Measurements from ENCODE around the gene TRPV2. TPM values are rescaled to one million over a fixed set of nuclear protein-coding genes. Genes with fewer than 3 reads are reported as not detected.

The TRPV2 gene
- polyA plus RNA-seq, 2 donors = 2.7 to 2.8 TPM

GRCh38 chr17:16406742-16407674, 8.4 kb upstream of the TRPV2 start:
- Histone ChIP-seq H3K9me3 (ENCODE audit: control insufficient read depth in 2 of 2, insufficient read depth in 1 of 2, low read depth in 1 of 2, low read length in 1 of 2) (no peaks in the 10 kb centered on the region), H3K27me3 (ENCODE audit: control insufficient read depth in 1 of 2, insufficient read depth in 2 of 2, low read length in 2 of 2) (no peaks in the 10 kb centered on the region), H3K4me3 (ENCODE audit: low read depth in 1 of 2, low read length in 2 of 2) (peak overlapping the region; percentile 40 to 49), H3K4me1 (ENCODE audit: control insufficient read depth in 2 of 2, insufficient read depth in 2 of 2, low read length in 1 of 2) (peaks cover 4 to 5% of the 10 kb centered on the region in 2 donors), H3K27ac (ENCODE audit: low read depth in 2 of 2, low read length in 1 of 2) (peak overlapping the region in 1 of 2 donors; percentile 46), H3K36me3 (ENCODE audit: control insufficient read depth in 2 of 2, insufficient read depth in 2 of 2, low read length in 1 of 2) (no peaks in the 10 kb centered on the region)
- WGBS, 2 donors = 6 to 8% methylated on average over 66 to 67 of the region's 67 CpGs

DNA sequence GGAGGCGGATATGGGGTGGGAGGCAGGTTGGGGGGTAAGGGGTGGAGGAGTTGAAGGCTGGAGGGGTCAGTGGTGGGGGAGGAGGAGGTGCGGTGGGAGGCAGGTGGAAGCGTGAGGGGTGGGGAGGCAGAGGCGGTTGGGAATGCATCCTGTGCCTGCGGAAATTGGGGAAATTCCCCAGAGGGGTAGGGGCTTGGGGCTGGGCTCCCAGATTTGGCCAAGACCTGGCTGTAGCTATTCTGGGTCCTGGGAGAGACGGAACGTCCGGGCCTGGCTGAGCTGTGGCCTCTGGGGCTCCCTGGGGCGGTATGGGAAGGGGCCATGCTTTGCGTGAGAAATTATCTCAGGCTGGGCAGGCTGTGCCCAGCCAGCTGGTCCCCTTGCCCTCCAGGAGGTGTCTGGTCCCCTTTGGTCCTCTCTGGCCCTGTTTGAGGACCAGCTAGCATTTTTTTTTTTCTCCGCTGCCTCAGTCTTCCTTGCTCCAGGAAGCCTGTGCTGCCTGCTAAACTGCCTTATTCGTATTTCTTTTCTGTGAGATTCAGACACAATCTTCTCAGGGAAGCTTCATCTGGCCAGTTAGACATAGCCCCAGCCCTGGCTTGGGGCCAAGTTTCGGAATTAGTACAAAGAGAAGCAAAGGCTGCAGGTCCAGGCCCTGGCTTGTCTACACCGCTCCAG, 7.3 kb upstream of the TRPV2 start:
- 17 to 29% methylated on average over 13 to 14 of the region's 14 CpGs for WGBS, 2 donors
- Histone ChIP-seq H3K27ac (ENCODE audit: low read depth in 2 of 2, low read length in 1 of 2) (peak overlapping the region; percentile 6), H3K4me1 (ENCODE audit: control insufficient read depth in 2 of 2, insufficient read depth in 2 of 2, low read length in 1 of 2) (peaks cover 4 to 5% of the 10 kb centered on the region in 2 donors), H3K36me3 (ENCODE audit: control insufficient read depth in 2 of 2, insufficient read depth in 2 of 2, low read length in 1 of 2) (no peaks in the 10 kb centered on the region), H3K9me3 (ENCODE audit: control insufficient read depth in 2 of 2, insufficient read depth in 1 of 2, low read depth in 1 of 2, low read length in 1 of 2) (no peaks in the 10 kb centered on the region), H3K27me3 (ENCODE audit: control insufficient read depth in 1 of 2, insufficient read depth in 2 of 2, low read length in 2 of 2) (no peaks in the 10 kb centered on the region), H3K4me3 (ENCODE audit: low read depth in 1 of 2, low read length in 2 of 2) (no peak overlapping the region)

DNA sequence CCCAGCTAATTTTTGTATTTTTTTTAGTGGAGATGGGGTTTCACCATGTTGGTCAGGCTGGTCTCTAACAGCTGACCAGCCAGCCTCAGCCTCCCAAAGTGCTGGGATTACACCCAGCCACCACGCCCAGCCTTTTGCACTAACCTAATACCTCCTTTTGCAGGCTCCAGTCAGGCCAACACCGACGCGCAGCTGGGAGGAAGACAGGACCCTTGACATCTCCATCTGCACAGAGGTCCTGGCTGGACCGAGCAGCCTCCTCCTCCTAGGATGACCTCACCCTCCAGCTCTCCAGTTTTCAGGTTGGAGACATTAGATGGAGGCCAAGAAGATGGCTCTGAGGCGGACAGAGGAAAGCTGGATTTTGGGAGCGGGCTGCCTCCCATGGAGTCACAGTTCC, 2.0 kb downstream of the TRPV2 start:
- WGBS, 2 donors = 88 to 90% methylated on average over 7 of the region's 7 CpGs
- Histone ChIP-seq H3K27me3 (ENCODE audit: control insufficient read depth in 1 of 2, insufficient read depth in 2 of 2, low read length in 2 of 2) (no peaks in the 10 kb centered on the region), H3K27ac (ENCODE audit: low read depth in 2 of 2, low read length in 1 of 2) (no peak overlapping the region), H3K4me3 (ENCODE audit: low read depth in 1 of 2, low read length in 2 of 2) (no peak overlapping the region), H3K9me3 (ENCODE audit: control insufficient read depth in 2 of 2, insufficient read depth in 1 of 2, low read depth in 1 of 2, low read length in 1 of 2) (no peaks in the 10 kb centered on the region), H3K4me1 (ENCODE audit: control insufficient read depth in 2 of 2, insufficient read depth in 2 of 2, low read length in 1 of 2) (peaks cover 0 to 10% of the 10 kb centered on the region in 2 donors), H3K36me3 (ENCODE audit: control insufficient read depth in 2 of 2, insufficient read depth in 2 of 2, low read length in 1 of 2) (peaks cover 0 to 4% of the 10 kb centered on the region in 2 donors)

GRCh38 chr17:16417896-16418684, 2.7 kb downstream of the TRPV2 start:
- H3K36me3 ChIP-seq (ENCODE audit: control insufficient read depth in 2 of 2, insufficient read depth in 2 of 2, low read length in 1 of 2) = peaks cover 0 to 6% of the 10 kb centered on the region in 2 donors
- WGBS, 2 donors = 72 to 74% methylated on average over 7 of the region's 7 CpGs
- peak overlapping the region; percentile 33 to 59 for H3K27ac ChIP-seq (ENCODE audit: low read depth in 2 of 2, low read length in 1 of 2)
- no peaks in the 10 kb centered on the region for H3K27me3 ChIP-seq (ENCODE audit: control insufficient read depth in 1 of 2, insufficient read depth in 2 of 2, low read length in 2 of 2)
- no peak overlapping the region for H3K4me3 ChIP-seq (ENCODE audit: low read depth in 1 of 2, low read length in 2 of 2)
- peaks cover 0 to 10% of the 10 kb centered on the region in 2 donors for H3K4me1 ChIP-seq (ENCODE audit: control insufficient read depth in 2 of 2, insufficient read depth in 2 of 2, low read length in 1 of 2)
- H3K9me3 ChIP-seq (ENCODE audit: control insufficient read depth in 2 of 2, insufficient read depth in 1 of 2, low read depth in 1 of 2, low read length in 1 of 2) = no peaks in the 10 kb centered on the region

DNA sequence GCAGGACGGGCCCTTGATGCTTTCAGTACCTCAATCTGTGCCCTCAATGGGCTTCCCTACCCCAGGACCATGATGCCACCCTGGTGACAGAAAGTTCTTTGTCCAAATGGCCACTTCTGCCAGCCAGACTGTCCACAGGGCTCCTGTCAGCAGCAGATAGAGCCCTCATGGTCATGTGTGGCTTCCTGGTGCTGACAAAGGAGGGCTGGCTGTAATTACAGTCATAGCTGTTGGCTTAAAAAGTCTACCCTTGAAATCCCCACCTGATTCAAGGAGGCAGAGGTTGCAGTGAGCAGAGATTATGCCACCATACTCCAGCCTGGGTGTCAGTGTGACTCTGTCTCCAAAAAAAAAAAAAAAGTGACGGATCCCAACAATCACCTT, 3.3 kb downstream of the TRPV2 start:
- H3K4me1 ChIP-seq (ENCODE audit: control insufficient read depth in 2 of 2, insufficient read depth in 2 of 2, low read length in 1 of 2) = peaks cover 0 to 10% of the 10 kb centered on the region in 2 donors
- no peak overlapping the region for H3K4me3 ChIP-seq (ENCODE audit: low read depth in 1 of 2, low read length in 2 of 2)
- no peaks in the 10 kb centered on the region for H3K9me3 ChIP-seq (ENCODE audit: control insufficient read depth in 2 of 2, insufficient read depth in 1 of 2, low read depth in 1 of 2, low read length in 1 of 2)
- H3K27ac ChIP-seq (ENCODE audit: low read depth in 2 of 2, low read length in 1 of 2) = peak overlapping the region; percentile 37 to 59
- no peaks in the 10 kb centered on the region for H3K27me3 ChIP-seq (ENCODE audit: control insufficient read depth in 1 of 2, insufficient read depth in 2 of 2, low read length in 2 of 2)
- WGBS, 2 donors = 43 to 72% methylated on average over 2 of the region's 2 CpGs
- peaks cover 0 to 6% of the 10 kb centered on the region in 2 donors for H3K36me3 ChIP-seq (ENCODE audit: control insufficient read depth in 2 of 2, insufficient read depth in 2 of 2, low read length in 1 of 2)

GRCh38 chr17:16419074-16419928, 3.9 kb downstream of the TRPV2 start:
- Histone ChIP-seq H3K36me3 (ENCODE audit: control insufficient read depth in 2 of 2, insufficient read depth in 2 of 2, low read length in 1 of 2) (peaks cover 0 to 6% of the 10 kb centered on the region in 2 donors), H3K4me1 (ENCODE audit: control insufficient read depth in 2 of 2, insufficient read depth in 2 of 2, low read length in 1 of 2) (peaks cover 0 to 10% of the 10 kb centered on the region in 2 donors), H3K4me3 (ENCODE audit: low read depth in 1 of 2, low read length in 2 of 2) (no peak overlapping the region), H3K27ac (ENCODE audit: low read depth in 2 of 2, low read length in 1 of 2) (peak overlapping the region; percentile 66 to 75), H3K27me3 (ENCODE audit: control insufficient read depth in 1 of 2, insufficient read depth in 2 of 2, low read length in 2 of 2) (no peaks in the 10 kb centered on the region), H3K9me3 (ENCODE audit: control insufficient read depth in 2 of 2, insufficient read depth in 1 of 2, low read depth in 1 of 2, low read length in 1 of 2) (no peaks in the 10 kb centered on the region)
- 45 to 52% methylated on average over 8 of the region's 8 CpGs for WGBS, 2 donors

GRCh38 chr17:16419929-16420271, 4.5 kb downstream of the TRPV2 start:
- Histone ChIP-seq H3K4me3 (ENCODE audit: low read depth in 1 of 2, low read length in 2 of 2) (no peak overlapping the region), H3K27ac (ENCODE audit: low read depth in 2 of 2, low read length in 1 of 2) (peak overlapping the region; percentile 66 to 75), H3K27me3 (ENCODE audit: control insufficient read depth in 1 of 2, insufficient read depth in 2 of 2, low read length in 2 of 2) (no peaks in the 10 kb centered on the region), H3K9me3 (ENCODE audit: control insufficient read depth in 2 of 2, insufficient read depth in 1 of 2, low read depth in 1 of 2, low read length in 1 of 2) (no peaks in the 10 kb centered on the region), H3K4me1 (ENCODE audit: control insufficient read depth in 2 of 2, insufficient read depth in 2 of 2, low read length in 1 of 2) (peaks cover 0 to 10% of the 10 kb centered on the region in 2 donors), H3K36me3 (ENCODE audit: control insufficient read depth in 2 of 2, insufficient read depth in 2 of 2, low read length in 1 of 2) (peaks cover 0 to 6% of the 10 kb centered on the region in 2 donors)
- WGBS, 2 donors = 68 to 78% methylated on average over 10 of the region's 10 CpGs

- 82 to 90% methylated on average over 7 of the region's 7 CpGs for WGBS, 2 donors
Measured at GRCh38 chr17:16422416-16422815, 7.0 kb downstream of the TRPV2 start.

More at GRCh38 chr17:16422416-16422815, 7.0 kb downstream of the TRPV2 start:
- peaks cover 0 to 9% of the 10 kb centered on the region in 2 donors for H3K36me3 ChIP-seq (ENCODE audit: control insufficient read depth in 2 of 2, insufficient read depth in 2 of 2, low read length in 1 of 2)
- no peaks in the 10 kb centered on the region for H3K9me3 ChIP-seq (ENCODE audit: control insufficient read depth in 2 of 2, insufficient read depth in 1 of 2, low read depth in 1 of 2, low read length in 1 of 2)
- no peaks in the 10 kb centered on the region for H3K27me3 ChIP-seq (ENCODE audit: control insufficient read depth in 1 of 2, insufficient read depth in 2 of 2, low read length in 2 of 2)
- peaks cover 0 to 8% of the 10 kb centered on the region in 2 donors for H3K4me1 ChIP-seq (ENCODE audit: control insufficient read depth in 2 of 2, insufficient read depth in 2 of 2, low read length in 1 of 2)
- H3K27ac ChIP-seq (ENCODE audit: low read depth in 2 of 2, low read length in 1 of 2) = no peak overlapping the region
- H3K4me3 ChIP-seq (ENCODE audit: low read depth in 1 of 2, low read length in 2 of 2) = no peak overlapping the region
